Lower leg skin (tissue), 3 donors: ENCODE results near the gene GK2.

Experiments used
- POLR2A ChIP-seq, 2 donors: fragments of 450-650 bp; IDR thresholded peaks; one replicate each; pipeline ENCODE4 v1.6.1; 2016 to 2017; ENCODE audit warnings: antibody characterized with exemption in 2 of 2, mild to moderate bottlenecking in 1 of 2, moderate library complexity in 1 of 2
- TF ChIP-seq, protein P1 (sequence below), 3 donors: fragments of 450-650 bp; IDR thresholded peaks; one replicate each; pipeline ENCODE4 v1.5.1; 2016; ENCODE audit warnings: antibody characterized with exemption in 3 of 3, mild to moderate bottlenecking in 3 of 3, moderate library complexity in 2 of 3

DNA sequence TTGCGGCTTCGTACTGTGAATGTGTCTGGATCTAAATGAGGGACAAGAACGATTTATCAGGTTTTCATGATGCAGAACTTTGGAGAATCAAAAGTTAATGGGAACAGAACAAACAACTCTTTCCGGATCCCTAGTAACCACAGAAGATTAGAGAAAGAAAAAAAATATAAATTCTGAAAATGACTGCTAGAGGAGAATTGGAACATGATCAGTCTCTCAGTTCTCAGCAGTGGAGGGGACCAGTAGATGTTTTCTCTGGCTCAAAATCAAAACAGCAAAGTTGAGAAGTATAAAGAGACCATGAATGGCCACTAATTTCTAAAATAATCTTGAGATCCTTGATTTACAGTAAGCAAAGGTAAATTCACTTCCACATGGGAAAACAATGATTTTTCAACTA lies 38.1 kb upstream of the GK2 start:
- TF ChIP-seq, protein P1, sequence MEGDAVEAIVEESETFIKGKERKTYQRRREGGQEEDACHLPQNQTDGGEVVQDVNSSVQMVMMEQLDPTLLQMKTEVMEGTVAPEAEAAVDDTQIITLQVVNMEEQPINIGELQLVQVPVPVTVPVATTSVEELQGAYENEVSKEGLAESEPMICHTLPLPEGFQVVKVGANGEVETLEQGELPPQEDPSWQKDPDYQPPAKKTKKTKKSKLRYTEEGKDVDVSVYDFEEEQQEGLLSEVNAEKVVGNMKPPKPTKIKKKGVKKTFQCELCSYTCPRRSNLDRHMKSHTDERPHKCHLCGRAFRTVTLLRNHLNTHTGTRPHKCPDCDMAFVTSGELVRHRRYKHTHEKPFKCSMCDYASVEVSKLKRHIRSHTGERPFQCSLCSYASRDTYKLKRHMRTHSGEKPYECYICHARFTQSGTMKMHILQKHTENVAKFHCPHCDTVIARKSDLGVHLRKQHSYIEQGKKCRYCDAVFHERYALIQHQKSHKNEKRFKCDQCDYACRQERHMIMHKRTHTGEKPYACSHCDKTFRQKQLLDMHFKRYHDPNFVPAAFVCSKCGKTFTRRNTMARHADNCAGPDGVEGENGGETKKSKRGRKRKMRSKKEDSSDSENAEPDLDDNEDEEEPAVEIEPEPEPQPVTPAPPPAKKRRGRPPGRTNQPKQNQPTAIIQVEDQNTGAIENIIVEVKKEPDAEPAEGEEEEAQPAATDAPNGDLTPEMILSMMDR (IDR thresholded peaks at IDR 0.05): no peak
- no peak for TF ChIP-seq POLR2A (IDR thresholded peaks at IDR 0.05)
